Renal cortex interstitium (tissue), 3 donors: ENCODE results near the gene PACSIN1. TPM values are rescaled to one million over a fixed set of nuclear protein-coding genes. Genes with fewer than 3 reads are reported as not detected.

Source experiments
- polyA plus RNA-seq, 3 donors: library from polyadenylated mRNA; unstranded; fragments of 120-200 nt; gene quantifications; one replicate each; pipeline ENCODE4 v1.2.1, GENCODE V29; 2013; ENCODE audit not compliant: insufficient read length in 3 of 3

Gene PACSIN1
- polyA plus RNA-seq, 3 donors = 0.78 to 1.2 (median 0.92) TPM

Other genes starting within 250 kb of the PACSIN1 start
- 100 to 1,000 TPM; 102 to 154 (median 126) TPM for gene HMGA1, start 229.2 kb upstream of the PACSIN1 start, polyA plus RNA-seq
- 10 to 100 TPM in 2 of 3 donors, 1 to 10 TPM in 1; 9.6 to 14.4 (median 12.2) TPM for gene SMIM29, start 217.1 kb upstream of the PACSIN1 start, polyA plus RNA-seq
- 10 to 100 TPM; 12.6 to 22.0 (median 21.6) TPM for gene NUDT3, start 73.4 kb upstream of the PACSIN1 start, polyA plus RNA-seq
- gene RPS10, start 40.0 kb upstream of the PACSIN1 start, polyA plus RNA-seq = 1,000 to 10,000 TPM; 1,231 to 1,439 (median 1,257) TPM
- under 1 TPM; 0.15 to 0.17 (median 0.17) TPM for gene SPDEF, start 90.3 kb downstream of the PACSIN1 start, polyA plus RNA-seq
- gene ILRUN, start 230.7 kb downstream of the PACSIN1 start, polyA plus RNA-seq = 10 to 100 TPM; 48.5 to 52.2 (median 51.1) TPM